Endometrium (tissue), 2 donors: ENCODE data around the gene LINGO1.

Experiments used
- FAIRE-seq: peaks from 2 replicates; lab custom pipeline; 2012; peaks lifted over from hg19 to GRCh38; lab: Jason Lieb, UNC
- donor health status: control.
- donor health status: control.

The LINGO1 gene

DNA sequence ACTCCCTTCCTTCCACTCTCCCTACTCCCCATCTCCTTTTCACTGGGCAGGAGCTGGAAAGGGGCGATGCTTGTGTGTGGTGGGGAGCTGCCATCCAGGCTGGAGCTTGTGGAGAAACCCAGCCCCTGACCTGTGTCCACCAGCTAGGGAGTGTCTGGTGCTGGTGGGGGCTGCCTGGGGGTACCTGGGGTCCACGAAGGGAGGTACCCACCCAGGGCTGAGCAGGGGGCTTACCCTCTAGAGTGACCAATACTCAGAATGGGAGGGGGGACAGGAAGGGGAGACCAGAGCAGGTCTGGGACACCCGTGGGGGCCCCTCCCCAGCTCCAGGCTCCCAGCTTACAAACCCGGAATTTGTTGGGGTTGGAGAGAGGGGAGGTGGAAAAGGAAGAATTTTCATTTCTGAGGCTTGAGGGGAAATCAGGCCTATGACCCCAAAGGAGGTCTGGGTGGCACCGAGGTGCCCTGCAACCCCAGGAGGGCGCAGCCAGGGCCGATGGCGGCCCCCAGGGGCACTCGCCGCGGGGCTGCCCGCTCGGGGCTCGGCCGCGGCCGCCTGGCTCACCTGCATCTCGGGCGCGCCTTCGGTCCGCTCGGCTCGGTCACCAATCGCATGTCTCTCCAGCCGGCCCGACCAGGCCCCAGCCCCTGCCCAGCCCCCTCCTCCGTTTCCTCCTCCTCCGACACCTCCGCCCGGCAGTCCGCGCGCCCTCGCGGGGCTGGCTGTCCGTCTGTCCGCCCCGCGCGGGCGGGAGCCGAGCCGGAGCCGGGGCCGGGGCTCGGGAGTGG is 773 bp downstream of the LINGO1 start:
- FAIRE-seq: no peak

DNA sequence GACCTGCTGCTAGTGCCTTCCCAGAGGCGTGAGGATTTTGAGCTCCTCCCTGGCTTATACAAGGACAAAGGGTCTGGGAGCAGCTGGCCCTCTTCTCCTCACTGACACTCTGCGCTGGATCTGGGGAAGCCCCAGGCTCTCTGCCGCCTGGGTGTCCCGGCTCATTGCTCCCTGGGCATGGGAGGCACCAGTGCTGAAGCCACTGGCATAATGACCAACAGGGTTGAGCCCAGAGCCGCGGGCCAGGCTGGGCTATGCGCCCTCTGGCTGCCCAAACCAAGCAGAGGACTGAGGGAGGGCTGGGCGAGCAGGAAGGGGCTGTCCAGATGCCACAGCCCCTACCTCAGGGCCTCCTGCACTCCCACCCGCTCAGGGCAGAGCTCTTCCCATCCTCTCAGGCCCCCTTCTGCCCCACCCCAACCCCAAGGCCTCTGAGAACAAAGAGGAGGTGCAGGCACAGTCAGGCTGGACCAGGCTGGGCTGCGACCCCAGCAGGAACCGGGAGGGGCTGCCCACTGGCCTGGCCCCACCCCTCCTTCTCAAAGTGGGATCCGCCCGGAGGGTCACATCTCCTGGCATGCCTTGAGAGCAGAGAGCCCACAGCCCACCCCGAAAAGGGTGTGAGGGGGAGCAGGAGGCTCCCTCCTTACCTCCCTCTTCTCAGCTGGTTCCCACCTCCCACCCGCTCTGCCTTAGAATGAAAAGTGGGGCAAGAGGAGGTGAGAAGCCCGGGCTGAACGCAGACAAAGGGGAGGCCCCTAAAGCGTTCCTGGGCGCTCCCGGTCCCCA is 1.6 kb downstream of the LINGO1 start:
- FAIRE-seq: no peak

DNA sequence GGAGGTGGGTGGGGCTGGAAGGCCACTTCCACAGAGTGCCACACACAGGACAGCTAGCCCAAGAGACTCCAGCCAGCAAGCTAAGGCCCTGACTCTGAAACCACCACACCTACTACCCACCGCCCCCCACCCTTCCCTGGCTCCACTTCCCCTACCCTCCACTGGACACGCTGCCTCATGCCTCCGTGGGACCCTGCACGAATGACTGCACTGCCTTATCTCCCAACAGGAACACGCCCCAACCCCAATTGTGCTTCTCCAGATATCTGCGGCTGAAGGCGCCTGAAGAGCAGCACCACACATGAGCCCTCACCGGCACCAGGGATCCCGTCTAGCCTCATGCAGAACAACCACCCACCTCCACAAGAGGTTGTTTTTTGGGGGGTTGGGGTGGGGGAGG is 2.7 kb downstream of the LINGO1 start:
- FAIRE-seq: no peak

DNA sequence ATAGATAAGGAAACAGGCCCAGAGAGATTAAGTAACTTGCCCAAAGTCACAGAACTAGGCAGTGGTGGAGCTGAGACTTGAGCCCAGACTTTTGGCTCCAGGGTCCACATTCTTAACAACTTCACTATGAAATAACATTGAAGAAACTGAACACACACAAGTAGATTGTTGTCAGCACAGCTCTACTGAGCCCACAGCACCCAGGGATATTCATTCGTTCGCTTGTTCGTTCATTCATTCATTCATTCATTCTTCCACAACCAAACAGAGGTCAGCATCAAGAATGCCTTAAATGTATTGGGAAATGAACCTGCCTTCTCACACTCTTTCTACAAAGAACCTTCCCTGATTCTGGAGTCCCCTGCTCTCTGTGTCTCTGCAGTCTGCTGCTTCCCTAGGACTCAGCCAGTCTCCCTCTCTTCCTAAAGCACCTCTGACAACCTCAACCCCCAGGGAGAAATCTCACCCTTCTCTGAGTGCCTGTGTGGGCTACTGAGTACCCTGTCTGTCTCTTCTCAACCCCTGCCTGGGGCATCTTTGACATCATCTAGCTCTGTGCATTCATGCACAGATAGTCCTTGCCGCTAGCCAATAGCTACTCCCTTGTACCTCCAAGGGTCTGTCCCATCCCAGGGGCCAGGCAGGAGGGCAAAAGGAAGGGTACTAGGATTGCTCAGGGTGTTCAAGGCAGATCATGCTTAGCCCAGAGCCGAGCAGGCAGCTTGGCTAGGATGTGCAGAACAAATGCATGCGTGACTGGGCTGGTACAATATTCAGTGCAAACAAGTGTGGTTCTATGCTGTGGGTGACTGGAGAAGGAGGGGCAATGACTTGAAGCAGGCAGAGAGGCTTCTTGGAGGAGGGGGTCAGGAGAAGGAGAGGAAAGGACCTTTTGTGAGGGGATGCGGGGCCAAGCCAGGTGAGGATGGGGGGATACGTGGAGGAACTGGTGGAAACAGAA is 3.4 kb downstream of the LINGO1 start:
- no peak for FAIRE-seq

DNA sequence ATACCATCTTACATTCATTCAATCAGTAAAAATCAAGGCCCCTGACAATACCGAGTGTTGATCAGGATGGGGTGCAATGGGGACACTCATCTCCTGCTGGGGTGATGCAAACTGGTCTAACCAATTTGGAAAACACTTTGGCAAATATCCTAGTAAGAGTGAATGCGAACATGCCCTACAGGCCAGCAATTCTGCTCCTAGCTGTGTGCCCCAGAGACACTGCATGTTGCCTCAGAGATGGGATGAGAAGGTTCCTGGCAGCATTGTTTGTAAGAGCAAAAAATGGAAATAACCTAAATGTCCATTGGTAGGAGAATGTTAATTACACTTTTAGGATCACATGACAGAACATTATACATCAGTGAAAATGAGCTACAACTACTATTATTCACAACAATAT is 4.7 kb downstream of the LINGO1 start:
- FAIRE-seq: no peak

DNA sequence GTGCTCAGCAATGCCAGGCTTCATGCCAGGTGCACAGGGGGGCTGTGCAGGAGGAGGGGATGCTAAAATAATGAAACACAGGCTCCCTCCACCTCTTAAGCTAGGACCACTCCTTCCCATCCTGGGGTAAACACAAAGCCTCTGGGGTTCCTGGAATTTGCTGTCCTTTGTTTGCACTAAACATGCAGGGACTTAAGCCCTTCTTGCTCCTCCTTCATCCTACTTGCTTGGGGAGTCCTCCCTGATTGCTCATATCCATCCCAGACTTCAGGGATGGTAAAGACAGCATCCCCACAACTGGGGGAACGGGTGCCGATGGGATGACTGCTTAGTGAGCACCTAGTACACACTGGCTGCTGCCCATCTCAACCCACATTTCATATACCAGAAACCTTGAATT is 5.1 kb downstream of the LINGO1 start:
- no peak for FAIRE-seq

DNA sequence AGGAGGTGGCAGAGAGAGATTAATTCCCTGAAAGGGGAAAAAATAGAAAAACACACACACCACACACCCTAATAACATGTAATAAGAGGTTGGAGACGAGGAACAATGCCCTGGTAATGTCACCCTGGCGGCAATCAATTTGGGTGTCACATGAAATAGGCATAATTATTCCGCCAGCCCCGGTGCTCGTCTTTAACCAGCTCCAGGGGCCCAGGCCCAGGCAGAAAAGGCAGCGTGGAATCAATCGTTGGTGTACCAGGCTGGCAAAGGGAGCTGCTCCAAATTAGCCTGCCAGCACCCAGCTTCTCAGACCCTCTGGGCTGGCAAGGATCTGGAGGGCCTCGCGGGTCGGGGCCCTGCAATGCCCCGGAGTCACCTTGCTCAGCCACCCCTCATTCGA is 5.6 kb downstream of the LINGO1 start:
- no peak for FAIRE-seq

DNA sequence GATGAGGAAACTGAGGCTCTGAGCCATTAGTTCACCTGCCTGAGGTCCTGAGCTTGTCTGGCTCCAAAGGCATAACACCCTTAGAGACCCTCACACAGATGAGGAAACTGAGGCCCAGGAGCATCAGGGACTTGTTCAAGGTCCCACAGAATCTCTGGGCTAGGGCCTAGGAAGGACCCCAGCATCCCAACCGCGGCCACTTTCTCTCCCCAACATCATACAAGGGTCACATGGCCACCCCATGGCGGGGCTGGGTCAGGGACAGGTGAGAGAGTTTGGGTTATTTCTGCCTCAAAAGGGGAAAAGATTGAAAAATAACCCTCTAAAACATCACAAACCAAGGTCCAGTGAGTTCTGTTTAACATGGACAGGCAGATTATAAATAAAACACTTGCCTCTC is 6.7 kb downstream of the LINGO1 start:
- no peak for FAIRE-seq

DNA sequence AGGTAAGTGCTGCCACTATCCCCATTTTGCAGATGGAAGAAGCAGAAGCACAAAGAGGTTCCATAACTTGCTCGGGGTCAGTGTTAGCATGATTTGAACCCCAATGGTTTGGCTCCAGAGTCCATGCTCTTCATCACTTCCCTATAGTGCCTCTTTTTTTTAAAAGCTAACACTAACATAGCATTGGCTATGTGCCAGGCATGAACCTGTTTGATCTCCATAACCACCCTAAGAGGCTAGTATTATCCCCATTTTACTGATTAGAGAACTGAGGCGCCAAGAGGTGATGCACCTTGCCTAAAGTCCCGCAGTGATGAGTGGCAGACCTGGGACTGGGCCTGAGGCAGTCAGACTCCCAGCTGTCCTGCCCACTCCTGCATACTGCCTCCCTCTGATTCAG is 7.3 kb downstream of the LINGO1 start:
- no peak for FAIRE-seq

DNA sequence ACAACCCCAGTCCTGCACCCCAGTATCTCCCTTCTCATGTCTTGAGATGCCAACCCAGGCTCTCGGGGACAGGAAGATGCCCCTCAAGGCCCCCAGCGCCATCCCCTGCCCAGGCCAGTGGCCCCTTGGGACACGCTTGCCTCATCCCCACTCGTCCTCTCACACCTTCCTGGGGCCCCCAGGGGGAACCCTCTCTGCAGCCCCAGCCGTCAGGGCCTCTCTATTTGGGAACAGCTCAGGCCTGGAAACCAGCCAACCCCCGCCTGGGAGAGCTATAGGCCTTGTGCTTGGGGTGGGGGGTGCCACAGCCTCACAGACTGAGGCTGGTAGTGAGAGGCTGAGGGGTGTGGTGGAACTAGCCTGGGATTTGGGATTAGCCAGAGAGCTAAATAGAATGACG is 7.8 kb downstream of the LINGO1 start:
- FAIRE-seq: no peak

DNA sequence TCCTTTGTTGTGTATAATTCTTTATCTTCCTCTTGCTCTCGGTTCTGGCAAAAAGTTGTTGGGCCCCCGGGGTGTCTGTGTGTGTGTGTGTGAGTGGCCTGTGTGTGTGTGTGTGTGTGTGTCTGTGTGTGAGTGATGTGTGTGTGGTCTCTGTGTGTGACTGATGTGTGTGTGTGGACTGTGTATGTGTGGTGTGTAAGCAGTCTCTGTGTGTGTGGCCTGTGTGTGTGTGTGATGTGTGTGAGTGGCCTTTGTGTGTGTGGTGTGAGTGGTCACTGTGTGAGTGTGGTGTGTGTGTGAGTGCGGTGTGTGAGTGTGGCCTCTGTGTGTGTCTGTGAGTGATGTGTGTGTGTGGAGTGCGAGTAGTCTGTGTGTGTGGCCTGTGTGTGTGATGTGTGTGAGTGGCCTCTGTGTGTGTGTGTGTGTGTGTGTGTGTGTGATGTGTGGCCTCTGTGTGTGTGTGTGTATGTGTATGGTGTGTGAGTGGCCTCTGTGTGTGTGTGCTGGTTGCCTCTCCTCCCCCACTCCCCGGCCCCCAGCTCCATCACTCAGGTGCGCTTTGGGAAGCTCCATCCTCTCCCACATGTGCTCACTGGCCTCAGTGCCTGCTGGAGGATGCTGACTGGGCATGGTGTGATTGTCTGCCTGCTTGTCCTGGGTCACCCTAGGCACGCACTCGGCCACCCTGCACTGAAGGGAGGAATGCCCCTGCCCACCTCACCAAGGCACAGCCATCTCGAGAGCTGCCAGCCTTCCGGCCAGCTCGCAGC is 8.8 kb downstream of the LINGO1 start:
- FAIRE-seq: no peak

DNA sequence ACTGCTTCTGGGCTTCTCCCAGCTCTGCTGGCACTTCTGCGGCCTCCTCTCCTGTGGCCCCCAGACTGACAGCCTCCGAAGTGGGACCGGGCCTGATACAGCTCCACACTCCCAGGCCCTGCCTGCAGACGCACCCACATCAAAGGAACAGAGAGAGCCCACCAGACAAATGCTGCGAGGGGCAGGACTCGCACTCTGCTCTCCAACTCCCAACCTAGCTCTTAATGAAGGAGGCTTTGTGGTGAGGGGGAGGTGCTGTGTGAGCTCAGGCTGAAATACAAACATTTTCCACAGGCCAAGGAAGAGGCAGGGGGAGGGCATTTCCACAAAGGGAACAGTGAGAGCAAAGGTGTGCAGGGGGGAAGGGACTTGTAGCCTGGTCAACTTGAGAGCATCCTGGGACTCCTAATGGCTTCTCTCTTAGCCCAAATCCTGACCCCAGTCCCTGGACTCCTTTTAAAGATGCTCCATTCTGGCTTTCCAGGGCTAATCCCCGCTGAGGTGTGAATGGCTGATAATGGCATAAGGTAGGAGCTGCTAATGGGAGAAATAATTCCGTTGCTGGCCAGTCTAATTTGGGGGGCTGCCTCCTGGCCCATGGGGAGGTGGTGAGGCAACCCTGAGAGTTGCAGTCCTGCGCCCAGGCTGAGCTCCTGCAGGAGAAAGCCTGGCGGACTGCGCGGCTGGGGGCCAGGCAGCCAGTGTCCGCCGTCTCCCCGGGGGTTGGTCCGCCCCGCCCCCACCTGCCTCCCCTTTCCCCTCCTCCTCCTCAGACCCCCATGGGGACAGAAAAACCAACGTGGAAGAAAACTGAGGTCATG is 9.6 kb downstream of the LINGO1 start:
- FAIRE-seq: no peak

DNA sequence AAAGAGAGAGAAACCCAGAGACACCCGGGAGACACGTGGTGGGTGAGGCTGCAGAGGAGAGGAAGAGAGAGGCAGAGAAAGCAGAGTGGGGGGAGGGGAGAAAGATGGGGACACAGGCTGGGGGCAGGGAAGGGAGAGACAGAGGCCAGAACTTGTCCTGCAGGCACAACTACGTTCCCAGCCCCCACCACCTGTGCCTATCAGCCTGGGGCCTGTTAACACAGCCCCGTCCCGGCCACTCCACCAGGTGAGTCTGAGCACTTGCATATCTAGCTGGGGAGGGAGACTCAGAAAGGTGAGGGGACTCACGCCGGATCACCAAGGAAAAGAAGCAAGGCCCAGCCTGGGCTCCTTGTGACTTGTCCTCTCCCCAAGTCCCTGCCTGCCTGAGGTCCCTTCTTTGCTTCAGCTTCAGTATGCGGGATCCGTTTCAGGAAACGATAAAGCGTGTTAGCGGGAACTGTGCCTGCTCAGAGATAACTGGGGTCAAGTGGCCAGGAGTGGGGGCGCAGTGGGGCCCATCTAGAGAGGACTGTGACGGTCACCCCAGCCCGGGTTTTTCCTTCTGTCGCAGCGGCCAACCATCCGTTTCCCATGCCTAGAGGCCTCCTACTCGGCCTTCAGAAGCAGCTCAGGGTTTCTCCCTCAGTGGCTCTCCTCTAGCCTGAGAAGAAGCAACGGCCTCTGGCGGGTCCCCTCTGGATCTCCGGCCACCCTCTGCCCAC is 10.3 kb downstream of the LINGO1 start:
- no peak for FAIRE-seq

DNA sequence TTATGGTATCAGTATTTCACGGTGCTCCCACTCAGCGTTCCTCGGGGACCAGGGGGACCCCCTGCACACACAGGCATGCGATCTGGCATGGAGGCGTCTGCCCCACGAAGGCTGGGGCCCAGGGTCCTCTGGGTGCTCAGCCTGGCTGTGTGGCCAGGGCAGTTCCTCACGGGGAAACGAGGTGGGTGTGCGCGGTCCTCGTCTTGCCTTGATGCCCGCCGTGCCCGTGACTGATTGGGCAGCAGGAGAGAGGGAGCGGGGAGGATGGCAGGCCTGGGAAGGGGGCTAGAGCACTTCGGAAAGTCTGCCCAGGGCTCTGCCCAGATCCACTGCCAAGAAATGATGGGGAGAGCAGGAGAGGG is 10.9 kb downstream of the LINGO1 start:
- FAIRE-seq: no peak

DNA sequence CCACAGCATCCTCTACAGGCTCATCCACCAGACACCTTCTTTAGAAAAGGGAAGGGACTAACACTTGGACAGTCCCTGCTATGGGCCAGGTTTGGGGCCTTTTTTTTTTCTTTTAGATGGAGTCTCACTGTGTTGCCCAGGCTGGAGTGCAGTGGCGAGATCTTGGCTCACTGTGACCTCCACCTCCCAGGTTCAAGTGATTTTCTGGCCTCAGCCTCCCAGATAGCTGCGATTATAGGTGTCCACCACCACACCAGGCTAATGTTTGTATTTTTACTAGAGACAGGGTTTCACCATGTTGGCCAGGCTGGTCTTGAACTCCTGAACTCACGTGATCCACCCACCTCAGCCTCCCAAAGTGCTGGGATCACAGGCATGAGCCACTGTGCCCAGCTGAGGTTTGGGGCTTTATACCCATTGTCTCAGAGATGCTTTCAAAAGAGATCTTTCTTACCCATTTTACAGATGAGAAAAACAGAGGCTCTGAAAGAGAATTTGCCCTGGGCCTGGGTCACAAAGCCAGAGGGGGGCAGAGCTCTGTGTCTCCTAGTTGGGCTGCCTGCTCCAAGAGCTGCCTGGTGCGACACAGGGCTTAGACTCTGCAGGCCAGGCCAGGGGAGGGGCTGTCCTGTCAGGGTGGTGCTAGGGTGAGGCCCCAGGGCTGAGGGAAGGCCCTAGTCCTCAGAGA is 11.6 kb downstream of the LINGO1 start:
- FAIRE-seq: no peak

DNA sequence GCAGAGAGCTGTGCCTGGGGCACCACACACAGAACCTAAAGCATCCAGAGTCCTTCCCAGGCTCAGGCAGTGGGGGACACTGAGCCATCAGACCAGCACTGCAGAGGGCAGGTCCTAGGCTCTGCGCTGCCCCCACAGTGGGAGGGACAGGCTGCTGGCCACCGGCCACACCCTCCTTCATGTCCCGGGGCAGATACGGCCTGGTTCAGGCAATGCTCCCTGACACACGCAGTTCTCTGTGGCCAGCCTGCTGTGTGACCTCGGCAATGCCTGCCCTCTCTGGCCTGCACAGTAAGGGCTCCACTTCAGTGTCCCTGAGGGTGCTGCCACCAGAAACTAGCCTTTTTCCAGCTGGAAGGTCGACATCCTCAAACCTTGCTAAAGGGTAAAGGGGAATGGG is 12.4 kb downstream of the LINGO1 start:
- no peak for FAIRE-seq

DNA sequence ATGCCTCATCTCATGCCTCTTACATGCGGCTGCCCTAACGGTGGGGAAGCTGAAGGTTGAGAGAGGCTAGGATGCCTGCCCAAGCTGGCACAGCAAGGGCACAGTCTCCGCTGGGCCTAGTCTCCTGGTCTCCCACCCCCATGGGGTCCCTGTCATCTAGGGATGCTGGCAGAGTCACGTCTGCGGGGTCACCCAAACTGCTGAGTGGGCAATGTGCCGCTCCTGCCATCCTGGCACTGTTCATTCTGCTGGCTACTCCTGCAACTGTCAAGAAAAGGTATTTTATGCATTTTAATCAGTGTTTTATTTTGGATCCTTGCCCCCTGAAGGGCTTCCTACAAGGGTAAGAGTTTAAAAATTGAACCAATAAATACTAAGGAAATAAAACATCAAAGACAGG is 12.8 kb downstream of the LINGO1 start:
- FAIRE-seq: no peak

DNA sequence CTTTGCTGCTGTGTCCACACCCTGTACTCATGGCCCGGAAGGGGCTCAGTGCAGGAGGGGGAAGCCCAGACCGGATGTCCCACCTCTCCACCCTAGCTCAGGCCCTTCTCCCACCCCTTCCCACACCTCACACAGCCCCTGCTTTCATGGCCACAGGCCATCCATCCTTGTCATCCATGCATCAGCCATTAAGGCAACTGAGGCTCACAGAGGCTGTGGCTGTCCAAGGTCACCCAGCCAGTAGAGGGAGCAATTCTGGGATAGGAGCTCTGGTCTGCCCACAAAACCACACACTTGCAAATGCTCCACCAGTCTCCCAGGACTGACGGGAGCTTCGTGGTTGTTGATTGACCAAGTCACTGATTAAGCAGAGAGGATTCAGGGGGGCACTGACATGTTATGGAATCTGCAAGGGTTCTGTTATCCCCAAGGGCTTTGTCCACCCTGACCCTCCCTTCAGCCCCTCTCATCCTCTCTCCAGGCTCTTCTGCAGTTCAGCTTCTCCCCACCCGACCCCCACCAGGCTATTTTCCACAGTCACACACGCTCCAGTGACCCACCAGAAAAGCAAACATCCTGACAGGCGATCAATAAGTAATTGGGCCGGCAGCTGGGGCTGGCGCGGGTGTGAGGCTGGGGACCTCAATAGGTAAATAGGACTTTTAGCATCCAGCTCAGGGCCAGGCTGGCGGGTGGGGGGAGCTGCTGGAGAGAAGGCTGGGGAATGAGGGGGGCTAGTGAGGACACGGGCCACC is 15.1 kb downstream of the LINGO1 start:
- FAIRE-seq: no peak

DNA sequence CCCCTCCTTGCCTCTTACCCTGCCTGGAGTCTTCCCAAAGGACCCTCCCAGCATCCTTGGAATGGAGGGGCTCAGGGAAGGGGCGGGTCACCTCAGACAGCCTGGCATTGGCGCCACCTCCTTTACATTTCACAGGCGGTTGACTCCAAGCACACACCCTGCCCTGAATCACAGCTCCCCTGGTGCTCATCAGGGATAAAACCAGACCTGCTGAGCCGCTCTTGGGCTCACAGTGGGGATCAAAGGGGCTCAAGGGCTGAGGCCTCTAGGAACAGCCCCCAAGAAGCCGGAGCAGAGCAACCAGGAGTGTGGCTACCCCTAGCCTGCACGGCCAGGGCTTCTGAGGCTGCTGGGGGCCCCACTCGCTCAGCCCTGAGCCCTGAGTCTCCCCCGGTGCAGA is 16.6 kb downstream of the LINGO1 start:
- no peak for FAIRE-seq
